ENCODE data around the gene TPST1. TPM values are rescaled to one million over a fixed set of nuclear protein-coding genes. Genes with fewer than 3 reads are reported as not detected.

TPST1 gene
- total RNA-seq, 2 donors from 2014 or later = 9.0 to 9.3 TPM

GRCh38 chr7:66307591-66308215 lies 102.6 kb downstream of the TPST1 start:
- no peaks in the 10 kb centered on the region for H3K27me3 ChIP-seq
- H3K9me3 ChIP-seq = no peaks in the 10 kb centered on the region
- H3K27ac ChIP-seq = no peak overlapping the region
- no peak overlapping the region for H3K4me3 ChIP-seq
- DNase-seq (ENCODE audit: low spot score) = no peak
- peaks cover 0 to 9% of the 10 kb centered on the region in 2 donors for H3K4me1 ChIP-seq
- no peaks in the 10 kb centered on the region for H3K36me3 ChIP-seq
- no peak for TF ChIP-seq CTCF (IDR thresholded peaks at IDR 0.05)

GRCh38 chr7:66308411-66308810 lies 103.3 kb downstream of the TPST1 start:
- DNase-seq (ENCODE audit: low spot score) = no peak
- TF ChIP-seq CTCF (IDR thresholded peaks at IDR 0.05) = no peak
- Histone ChIP-seq H3K9me3 (no peaks in the 10 kb centered on the region), H3K27ac (no peak overlapping the region), H3K27me3 (no peaks in the 10 kb centered on the region), H3K36me3 (no peaks in the 10 kb centered on the region), H3K4me1 (peaks cover 0 to 9% of the 10 kb centered on the region in 2 donors), H3K4me3 (no peak overlapping the region)

- Histone ChIP-seq H3K9me3 (no peaks in the 10 kb centered on the region), H3K36me3 (no peaks in the 10 kb centered on the region), H3K27ac (no peak overlapping the region), H3K27me3 (no peaks in the 10 kb centered on the region), H3K4me3 (no peak overlapping the region), H3K4me1 (peaks cover 0 to 9% of the 10 kb centered on the region in 2 donors)
- no peak for TF ChIP-seq CTCF (IDR thresholded peaks at IDR 0.05)
- no peak for DNase-seq (ENCODE audit: low spot score)
These were observed 105.5 kb downstream of the TPST1 start for GRCh38 chr7:66310620-66311019.

- no peaks in the 10 kb centered on the region for H3K27me3 ChIP-seq
These were observed 108.9 kb downstream of the TPST1 start for GRCh38 chr7:66313886-66314568.

GRCh38 chr7:66315192-66315591 lies 110.1 kb downstream of the TPST1 start:
- Histone ChIP-seq H3K4me1 (peaks cover 0 to 4% of the 10 kb centered on the region in 2 donors), H3K27ac (no peak overlapping the region), H3K4me3 (no peak overlapping the region), H3K36me3 (no peaks in the 10 kb centered on the region), H3K27me3 (no peaks in the 10 kb centered on the region), H3K9me3 (no peaks in the 10 kb centered on the region)
- DNase-seq (ENCODE audit: low spot score) = no peak
- TF ChIP-seq CTCF (IDR thresholded peaks at IDR 0.05) = no peak

More at GRCh38 chr7:66313886-66314568, 108.9 kb downstream of the TPST1 start:
- no peak overlapping the region for H3K27ac ChIP-seq
- peaks cover 0 to 9% of the 10 kb centered on the region in 2 donors for H3K4me1 ChIP-seq
- no peak for TF ChIP-seq CTCF (IDR thresholded peaks at IDR 0.05)
- H3K36me3 ChIP-seq = no peaks in the 10 kb centered on the region
- no peak overlapping the region for H3K4me3 ChIP-seq
- no peaks in the 10 kb centered on the region for H3K9me3 ChIP-seq
- DNase-seq (ENCODE audit: low spot score) = no peak
